ENCODE results near the gene RASGRF1.

The RASGRF1 gene

GRCh38 chr15:78983146-78983918 is 107.2 kb downstream of the RASGRF1 start:
- no peak for DNase-seq

- no peak for DNase-seq
Measured at GRCh38 chr15:78982736-78983135, 107.8 kb downstream of the RASGRF1 start.

- no peak for DNase-seq
Measured at GRCh38 chr15:78981532-78982313, 108.9 kb downstream of the RASGRF1 start.

- peak; percentile 36 to 83 (median 57) for DNase-seq
Measured at GRCh38 chr15:78979456-78980320, 110.9 kb downstream of the RASGRF1 start.

- DNase-seq: no peak
Measured at GRCh38 chr15:78978601-78979179, 111.9 kb downstream of the RASGRF1 start.

GRCh38 chr15:78977591-78978347 is 112.8 kb downstream of the RASGRF1 start:
- no peak for DNase-seq

- no peak for DNase-seq
Measured at GRCh38 chr15:78977091-78977571, 113.4 kb downstream of the RASGRF1 start.

GRCh38 chr15:78976691-78977090 is 113.9 kb downstream of the RASGRF1 start:
- DNase-seq: no peak

GRCh38 chr15:78974272-78974918 is 116.2 kb downstream of the RASGRF1 start:
- DNase-seq: no peak

- DNase-seq: no peak
Measured at GRCh38 chr15:78969687-78970349, 120.8 kb downstream of the RASGRF1 start.

GRCh38 chr15:78968539-78969271 is 121.9 kb downstream of the RASGRF1 start:
- peak in 1 of 3 experiments; percentile 10 for DNase-seq

- no peak for DNase-seq
Measured at GRCh38 chr15:78968114-78968513, 122.5 kb downstream of the RASGRF1 start.

GRCh38 chr15:78960308-78960707 is 130.3 kb downstream of the RASGRF1 start:
- DNase-seq: no peak

GRCh38 chr15:78959360-78959759 is 131.2 kb downstream of the RASGRF1 start:
- DNase-seq: no peak

GRCh38 chr15:78957416-78958093 is 133.0 kb downstream of the RASGRF1 start:
- DNase-seq: no peak

- no peak for DNase-seq
Measured at GRCh38 chr15:78956937-78957336, 133.6 kb downstream of the RASGRF1 start.

GRCh38 chr15:78955355-78955754 is 135.2 kb downstream of the RASGRF1 start:
- DNase-seq: no peak

GRCh38 chr15:78951841-78952238 is 138.7 kb downstream of the RASGRF1 start:
- DNase-seq: peak in 2 of 3 experiments; percentile 19 to 45
